NCI-H82 treated with DMSO at 0.1 percent for 48 hours (cell line): Measurements from ENCODE around the gene SPOCD1.

ENCODE experiments used
- DNase-seq: peaks from one replicate; lab custom pipeline; 2025; ENCODE audit not compliant: unreplicated experiment; lab: John Stamatoyannopoulos, UW

SPOCD1 gene

GRCh38 chr1:31801458-31801857, 14.4 kb downstream of the SPOCD1 start:
- no peak for DNase-seq

GRCh38 chr1:31800674-31800967, 15.2 kb downstream of the SPOCD1 start:
- no peak for DNase-seq

- DNase-seq = no peak
These were observed 15.7 kb downstream of the SPOCD1 start for GRCh38 chr1:31799895-31800673.

- no peak for DNase-seq
These were observed 16.5 kb downstream of the SPOCD1 start for GRCh38 chr1:31799196-31799894.

GRCh38 chr1:31798433-31799195, 17.2 kb downstream of the SPOCD1 start:
- no peak for DNase-seq

GRCh38 chr1:31798086-31798432, 17.8 kb downstream of the SPOCD1 start:
- DNase-seq = no peak

GRCh38 chr1:31797216-31797615, 18.6 kb downstream of the SPOCD1 start:
- no peak for DNase-seq

GRCh38 chr1:31796707-31797106, 19.1 kb downstream of the SPOCD1 start:
- DNase-seq = no peak

GRCh38 chr1:31795801-31796621, 19.8 kb downstream of the SPOCD1 start:
- peak; percentile 19 for DNase-seq

- no peak for DNase-seq
These were observed 20.6 kb downstream of the SPOCD1 start for GRCh38 chr1:31795096-31795675.

GRCh38 chr1:31793586-31794285, 22.1 kb downstream of the SPOCD1 start:
- DNase-seq = no peak

- DNase-seq = no peak
These were observed 22.7 kb downstream of the SPOCD1 start for GRCh38 chr1:31793086-31793485.

- DNase-seq = no peak
These were observed 23.3 kb downstream of the SPOCD1 start for GRCh38 chr1:31792541-31792940.

GRCh38 chr1:31792116-31792515, 23.7 kb downstream of the SPOCD1 start:
- no peak for DNase-seq

- DNase-seq = no peak
These were observed 24.5 kb downstream of the SPOCD1 start for GRCh38 chr1:31791131-31791858.

- no peak for DNase-seq
These were observed 25.2 kb downstream of the SPOCD1 start for GRCh38 chr1:31790641-31791091.

GRCh38 chr1:31790140-31790539, 25.7 kb downstream of the SPOCD1 start:
- no peak for DNase-seq

GRCh38 chr1:31789259-31790065, 26.4 kb downstream of the SPOCD1 start:
- DNase-seq = peak; percentile 61

- no peak for DNase-seq
These were observed 27.0 kb downstream of the SPOCD1 start for GRCh38 chr1:31788825-31789256.
